ENCODE results near the gene UBAC2. TPM values are rescaled to one million over a fixed set of nuclear protein-coding genes. Genes with fewer than 3 reads are reported as not detected.

Gene UBAC2
- total and polyA plus RNA-seq, 2 donors (not counting 3 experiments of a cell fraction or from before 2014, with no cell fraction given) = 45.7 to 54.4 TPM

DNA sequence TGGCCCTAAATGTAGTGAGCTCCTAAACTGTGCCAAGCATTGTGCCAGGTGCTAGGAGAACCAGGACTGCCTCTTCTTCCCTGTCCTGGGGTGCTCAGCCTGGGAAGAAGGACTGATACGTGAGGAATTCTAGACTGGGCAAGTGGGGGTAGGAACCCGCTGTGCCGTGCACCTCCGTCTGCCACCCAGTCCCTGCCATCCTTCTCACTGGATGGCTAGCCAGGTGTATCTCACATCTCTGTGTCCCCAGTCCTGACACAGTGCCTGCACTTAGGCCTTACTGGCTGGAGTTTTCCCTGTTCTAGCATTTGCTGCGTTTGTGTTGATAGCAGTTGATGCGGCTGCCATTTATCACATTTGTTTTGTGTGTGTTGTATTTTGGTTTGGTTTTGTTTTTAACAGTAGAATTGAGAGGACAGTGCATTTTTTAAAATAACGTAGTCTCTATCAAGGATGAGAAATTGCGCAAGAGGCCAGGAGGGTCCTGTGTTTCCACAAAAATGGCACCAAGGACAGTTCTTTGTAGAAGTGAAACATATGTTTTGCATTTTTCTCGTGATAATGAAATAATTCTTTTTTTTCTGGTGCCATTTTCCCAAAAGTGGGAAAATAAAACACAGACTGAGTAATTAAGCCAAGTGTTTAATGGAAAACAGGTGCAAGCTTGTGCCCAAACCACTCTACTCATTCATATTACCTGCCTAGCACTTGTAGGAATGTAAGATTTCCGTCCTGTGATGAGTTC, 111.3 kb downstream of the UBAC2 start:
- Histone ChIP-seq H2AFZ (ENCODE audit: low read depth, low read length) (no peak overlapping the region), H3K79me2 (ENCODE audit: control insufficient read depth, insufficient read depth, low read length) (no peaks in the 10 kb centered on the region), H3K9me3 (replicated peaks; ENCODE audit: control insufficient read depth, insufficient read depth, low read length) (no peaks in the 10 kb centered on the region), H3K4me3 (replicated peaks in 1 of 3; ENCODE audit: insufficient read depth in 1 of 3, low read depth in 1 of 3, low read length in 3 of 3) (no peak overlapping the region), H4K20me1 (replicated peaks; ENCODE audit: control insufficient read depth, extremely low read depth, insufficient read depth, low read length) (no peaks in the 10 kb centered on the region), H3K4me1 (ENCODE audit: control insufficient read depth, extremely low read depth, insufficient read depth, low read length) (peaks cover 45% of the 10 kb centered on the region), H3K4me2 (ENCODE audit: insufficient read depth, low read length) (no peak overlapping the region), H3K9ac (replicated peaks; ENCODE audit: extremely low read depth, insufficient read depth, low read length) (no peak overlapping the region), H3K27me3 (ENCODE audit: control insufficient read depth in 2 of 2, insufficient read depth in 2 of 2, low read length in 2 of 2) (no peaks in the 10 kb centered on the region), H3K27ac (ENCODE audit: insufficient read depth, low read depth, low read length) (no peak overlapping the region), H3K9me1 (replicated peaks; ENCODE audit: control insufficient read depth, extremely low read depth, insufficient read depth, low read length) (no peaks in the 10 kb centered on the region), H3K36me3 (ENCODE audit: control insufficient read depth in 2 of 2, extremely low read depth in 1 of 2, insufficient read depth in 2 of 2, low read length in 2 of 2) (no peaks in the 10 kb centered on the region)
- ChIA-PET POLR2A (no interaction called here), CTCF (interaction anchor here (1.2 kb wide), 1 partner anchor 42 kb away, joined by 5 read pairs; no protein-coding TSS in a partner anchor)
- FAIRE-seq (no peak), DNase-seq (ENCODE audit: low read depth, low spot score) (no peak)
- intact Hi-C loops (cut with micrococcal nuclease) (loop anchor here (5.0 kb wide), 1 partner anchor 75 kb away; no protein-coding TSS in a partner anchor), dilution Hi-C loops (cut with MboI; ENCODE audit: extremely low pct_ligation_motif_present, low sequenced_read_pairs) (no loop called here)
- TF ChIP-seq JUN (IDR thresholded peaks at IDR 0.05; ENCODE audit: borderline replicate concordance, insufficient read depth, insufficient read length, low read depth) (no peak), EZH2 (IDR thresholded peaks at IDR 0.05; ENCODE audit: borderline replicate concordance, low read depth, low read length, severe bottlenecking) (no peak), POLR2AphosphoS5 (IDR thresholded peaks at IDR 0.05; ENCODE audit: insufficient read depth, low read depth, low read length) (no peak), POLR2A (IDR thresholded peaks at IDR 0.05; ENCODE audit: low read depth, low read length) (no peak), GATA2 (IDR thresholded peaks at IDR 0.05; ENCODE audit: insufficient read depth, insufficient read length, low read depth, low read length) (no peak), FOS (IDR thresholded peaks at IDR 0.05; ENCODE audit: borderline replicate concordance, insufficient read depth, low read length) (no peak), MYC (IDR thresholded peaks at IDR 0.05; ENCODE audit: low read depth, low read length) (no peak)
- TF ChIP-seq, protein P1, sequence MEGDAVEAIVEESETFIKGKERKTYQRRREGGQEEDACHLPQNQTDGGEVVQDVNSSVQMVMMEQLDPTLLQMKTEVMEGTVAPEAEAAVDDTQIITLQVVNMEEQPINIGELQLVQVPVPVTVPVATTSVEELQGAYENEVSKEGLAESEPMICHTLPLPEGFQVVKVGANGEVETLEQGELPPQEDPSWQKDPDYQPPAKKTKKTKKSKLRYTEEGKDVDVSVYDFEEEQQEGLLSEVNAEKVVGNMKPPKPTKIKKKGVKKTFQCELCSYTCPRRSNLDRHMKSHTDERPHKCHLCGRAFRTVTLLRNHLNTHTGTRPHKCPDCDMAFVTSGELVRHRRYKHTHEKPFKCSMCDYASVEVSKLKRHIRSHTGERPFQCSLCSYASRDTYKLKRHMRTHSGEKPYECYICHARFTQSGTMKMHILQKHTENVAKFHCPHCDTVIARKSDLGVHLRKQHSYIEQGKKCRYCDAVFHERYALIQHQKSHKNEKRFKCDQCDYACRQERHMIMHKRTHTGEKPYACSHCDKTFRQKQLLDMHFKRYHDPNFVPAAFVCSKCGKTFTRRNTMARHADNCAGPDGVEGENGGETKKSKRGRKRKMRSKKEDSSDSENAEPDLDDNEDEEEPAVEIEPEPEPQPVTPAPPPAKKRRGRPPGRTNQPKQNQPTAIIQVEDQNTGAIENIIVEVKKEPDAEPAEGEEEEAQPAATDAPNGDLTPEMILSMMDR (IDR thresholded peaks at IDR 0.05; ENCODE audit: extremely low read depth in 1 of 2, insufficient read depth in 1 of 2, low read depth in 1 of 2, low read length in 2 of 2) = no peak
- TF ChIP-seq, protein P2, sequence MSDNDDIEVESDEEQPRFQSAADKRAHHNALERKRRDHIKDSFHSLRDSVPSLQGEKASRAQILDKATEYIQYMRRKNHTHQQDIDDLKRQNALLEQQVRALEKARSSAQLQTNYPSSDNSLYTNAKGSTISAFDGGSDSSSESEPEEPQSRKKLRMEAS (IDR thresholded peaks at IDR 0.05; ENCODE audit: insufficient read depth, insufficient read length) = no peak
- BruUV-seq (replicated peaks) = no TSS peak
